ENCODE results near the gene MYO9A. TPM values are rescaled to one million over a fixed set of nuclear protein-coding genes. Genes with fewer than 3 reads are reported as not detected.

The MYO9A gene
- total RNA-seq, 1 experiment from 2014 or later = 23.0 TPM

DNA sequence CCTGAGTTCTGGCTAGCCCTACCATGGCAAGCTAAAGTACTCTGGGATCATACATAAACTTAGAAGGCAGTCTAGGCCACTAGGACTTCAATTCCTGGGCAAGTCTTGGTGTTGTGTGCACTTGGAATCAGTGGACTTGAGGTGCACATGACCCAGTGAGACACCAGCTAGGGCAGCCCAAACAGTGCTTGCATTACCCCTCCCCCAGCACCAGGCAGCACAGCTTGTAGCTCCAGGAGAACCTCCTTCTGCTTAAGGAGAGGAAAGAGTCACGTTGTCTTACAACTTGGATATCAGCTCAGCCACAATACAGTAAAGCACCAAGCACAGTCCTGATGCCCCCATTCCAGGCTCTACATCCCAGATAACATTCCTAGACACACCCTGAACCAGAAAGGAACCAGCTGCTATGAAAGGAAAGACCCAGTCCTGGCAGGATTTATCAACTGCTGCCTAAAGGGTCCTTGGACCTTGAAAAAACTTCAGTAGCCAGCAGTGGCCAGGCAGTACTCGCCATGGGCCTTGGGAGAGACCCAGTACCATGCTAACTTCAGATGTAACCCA lies 57.2 kb downstream of the MYO9A start:
- Histone ChIP-seq H3K27me3 (ENCODE audit: insufficient read depth, low read length) (no peaks in the 10 kb centered on the region), H3K9ac (ENCODE audit: low read length) (no peak overlapping the region), H3K4me2 (ENCODE audit: low read length) (no peak overlapping the region), H4K20me1 (ENCODE audit: insufficient read depth) (no peaks in the 10 kb centered on the region), H3K79me2 (ENCODE audit: insufficient read depth, low read length) (0 out of 2 replicates have a peak, but pooled peaks cover 8% of the 10 kb centered on the region), H3K36me3 (ENCODE audit: control insufficient read depth in 1 of 2, insufficient read depth in 2 of 2, low read length in 2 of 2) (no peaks in the 10 kb centered on the region), H3K4me1 (ENCODE audit: control insufficient read depth in 1 of 2, insufficient read depth in 2 of 2, low read length in 2 of 2) (no peaks in the 10 kb centered on the region), H3K27ac (ENCODE audit: low read depth, low read length) (no peak overlapping the region), H3K9me3 (ENCODE audit: control insufficient read depth in 1 of 2, insufficient read depth in 1 of 2, low read depth in 1 of 2, low read length in 2 of 2) (no peaks in the 10 kb centered on the region), H2AFZ (ENCODE audit: low read depth, low read length, poor library complexity, severe bottlenecking) (no peak overlapping the region), H3K4me3 (replicated peaks in 1 of 2; ENCODE audit: low read depth in 1 of 2, low read length in 2 of 2) (no peak overlapping the region), H3K9me2 (ENCODE audit: insufficient read depth) (no peaks in the 10 kb centered on the region)
- intact Hi-C loops (cut with micrococcal nuclease) = no loop called here
- TF ChIP-seq, protein P1, sequence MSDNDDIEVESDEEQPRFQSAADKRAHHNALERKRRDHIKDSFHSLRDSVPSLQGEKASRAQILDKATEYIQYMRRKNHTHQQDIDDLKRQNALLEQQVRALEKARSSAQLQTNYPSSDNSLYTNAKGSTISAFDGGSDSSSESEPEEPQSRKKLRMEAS (IDR thresholded peaks at IDR 0.05) = no peak
- TF ChIP-seq JUND (IDR thresholded peaks at IDR 0.05) (no peak), CEBPB (IDR thresholded peaks at IDR 0.05; ENCODE audit: low read depth) (no peak), POLR2A (IDR thresholded peaks at IDR 0.05; ENCODE audit: borderline replicate concordance, extremely low read depth, insufficient read depth, insufficient read length) (no peak), CBX3 (IDR thresholded peaks at IDR 0.05; ENCODE audit: low read depth) (no peak), RAD21 (IDR thresholded peaks at IDR 0.05; ENCODE audit: low read depth) (no peak), FOSL1 (IDR thresholded peaks at IDR 0.05; ENCODE audit: low read depth) (no peak), ZFX (IDR thresholded peaks at IDR 0.05) (no peak), ATF3 (IDR thresholded peaks at IDR 0.05) (no peak), POLR2AphosphoS5 (IDR thresholded peaks at IDR 0.05; ENCODE audit: low read depth, low read length) (no peak), SIN3A (IDR thresholded peaks at IDR 0.05; ENCODE audit: low read depth) (no peak), REST (IDR thresholded peaks at IDR 0.05; ENCODE audit: low read depth) (no peak)
- TF ChIP-seq, protein P2, sequence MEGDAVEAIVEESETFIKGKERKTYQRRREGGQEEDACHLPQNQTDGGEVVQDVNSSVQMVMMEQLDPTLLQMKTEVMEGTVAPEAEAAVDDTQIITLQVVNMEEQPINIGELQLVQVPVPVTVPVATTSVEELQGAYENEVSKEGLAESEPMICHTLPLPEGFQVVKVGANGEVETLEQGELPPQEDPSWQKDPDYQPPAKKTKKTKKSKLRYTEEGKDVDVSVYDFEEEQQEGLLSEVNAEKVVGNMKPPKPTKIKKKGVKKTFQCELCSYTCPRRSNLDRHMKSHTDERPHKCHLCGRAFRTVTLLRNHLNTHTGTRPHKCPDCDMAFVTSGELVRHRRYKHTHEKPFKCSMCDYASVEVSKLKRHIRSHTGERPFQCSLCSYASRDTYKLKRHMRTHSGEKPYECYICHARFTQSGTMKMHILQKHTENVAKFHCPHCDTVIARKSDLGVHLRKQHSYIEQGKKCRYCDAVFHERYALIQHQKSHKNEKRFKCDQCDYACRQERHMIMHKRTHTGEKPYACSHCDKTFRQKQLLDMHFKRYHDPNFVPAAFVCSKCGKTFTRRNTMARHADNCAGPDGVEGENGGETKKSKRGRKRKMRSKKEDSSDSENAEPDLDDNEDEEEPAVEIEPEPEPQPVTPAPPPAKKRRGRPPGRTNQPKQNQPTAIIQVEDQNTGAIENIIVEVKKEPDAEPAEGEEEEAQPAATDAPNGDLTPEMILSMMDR (IDR thresholded peaks at IDR 0.05 in 2 of 3, conservative IDR thresholded peaks at IDR 0.05 in 1 of 3; ENCODE audit: borderline replicate concordance in 1 of 3, insufficient read depth in 1 of 3, low read depth in 2 of 3, low read length in 2 of 3) = no peak
- POLR2A ChIA-PET = interaction anchor here (0.6 kb wide), 1 partner anchor 198 kb away, joined by 3 read pairs; no protein-coding TSS in a partner anchor
- RAD21 ChIA-PET (ENCODE audit: low non-redundant PET in 1 of 2, low total read pairs in 2 of 2, uncharacterized antibody in 2 of 2, unreplicated experiment in 2 of 2) = no interaction called here
- BruUV-seq (replicated peaks) = no TSS peak
- CTCF ChIA-PET = no interaction called here
- DNase-seq (ENCODE audit: low read depth, low spot score) (no peak), ATAC-seq (no peak)
